HCEC 1CT (cell line): ENCODE measurements around the gene STYXL2.

Experiments
- DNase-seq: peaks from one replicate; pipeline ENCODE4 v3.0.0-alpha.2; 2017

Gene STYXL2

DNA sequence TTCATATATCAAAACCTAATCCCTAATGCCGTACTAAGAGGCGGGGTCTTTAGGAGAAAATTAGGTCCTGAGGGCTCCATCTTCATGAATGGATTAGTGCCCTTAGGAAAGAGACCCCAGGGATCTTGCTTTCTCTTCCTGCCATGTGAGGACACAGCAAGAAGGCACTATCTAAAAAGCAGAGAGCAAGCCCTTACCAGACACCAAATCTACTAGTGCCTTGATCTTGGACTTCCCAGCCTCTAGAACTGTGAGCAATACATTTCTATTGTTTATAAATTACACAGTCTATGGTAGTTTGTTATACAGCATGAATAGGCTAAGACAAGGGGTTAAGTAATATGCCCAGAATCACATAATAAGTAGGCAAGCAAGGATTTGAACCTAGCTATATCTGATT, 42.9 kb downstream of the STYXL2 start:
- no peak for DNase-seq

DNA sequence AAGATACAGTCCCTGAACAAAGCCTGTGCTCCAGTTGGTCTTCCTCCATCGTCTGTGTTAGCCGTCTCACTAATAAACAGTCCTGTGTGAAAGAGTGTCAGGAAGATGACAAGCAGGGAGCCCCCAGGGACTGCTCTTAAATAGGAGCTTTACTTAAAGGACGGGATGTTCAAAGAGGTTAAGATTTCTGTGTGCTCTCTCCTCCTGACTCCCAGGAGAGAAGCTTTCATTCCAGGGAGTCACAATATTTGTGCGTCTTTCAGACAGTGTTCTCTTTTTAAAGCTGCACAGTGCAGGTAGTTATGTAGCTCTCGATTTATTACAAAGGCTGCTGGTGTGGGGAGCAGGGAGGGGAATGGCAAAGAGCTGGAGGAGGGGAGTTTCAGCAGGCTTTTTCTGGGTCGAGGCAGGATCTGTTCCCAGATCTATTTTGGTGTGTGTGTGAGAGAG, 43.5 kb downstream of the STYXL2 start:
- DNase-seq: no peak

DNA sequence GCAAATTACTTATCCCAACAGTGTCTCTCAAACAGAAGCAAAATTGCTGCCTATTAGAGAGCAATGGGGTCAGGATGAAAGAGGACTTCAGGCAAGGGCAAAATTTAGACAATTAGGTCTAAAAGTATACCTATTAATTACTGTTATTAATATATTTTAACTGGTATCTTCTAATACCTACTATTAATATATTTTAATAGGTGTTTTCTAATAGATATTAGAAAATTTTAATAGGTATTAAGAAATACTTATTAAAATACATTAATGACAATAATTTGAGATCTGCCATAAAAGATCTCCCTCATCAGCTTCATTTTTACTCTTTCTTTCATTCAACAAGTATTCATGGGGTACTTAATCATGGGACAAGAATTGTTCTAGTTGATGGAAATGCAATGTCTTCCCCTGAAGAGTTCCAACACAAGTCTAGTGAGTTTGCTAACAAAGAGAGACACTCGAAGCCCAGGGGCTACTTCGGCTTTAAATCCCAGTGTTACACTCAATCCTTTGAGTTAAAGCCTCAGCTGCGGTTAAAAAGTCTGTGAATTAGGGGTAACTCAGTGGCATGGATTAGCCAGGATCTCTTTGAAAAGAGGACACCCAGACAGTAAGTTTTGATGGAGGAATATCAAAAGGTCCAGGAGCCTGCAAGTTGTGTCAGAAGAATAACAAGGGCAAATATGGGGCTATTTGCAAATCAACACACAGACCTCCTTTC, 44.1 kb downstream of the STYXL2 start:
- no peak for DNase-seq

DNA sequence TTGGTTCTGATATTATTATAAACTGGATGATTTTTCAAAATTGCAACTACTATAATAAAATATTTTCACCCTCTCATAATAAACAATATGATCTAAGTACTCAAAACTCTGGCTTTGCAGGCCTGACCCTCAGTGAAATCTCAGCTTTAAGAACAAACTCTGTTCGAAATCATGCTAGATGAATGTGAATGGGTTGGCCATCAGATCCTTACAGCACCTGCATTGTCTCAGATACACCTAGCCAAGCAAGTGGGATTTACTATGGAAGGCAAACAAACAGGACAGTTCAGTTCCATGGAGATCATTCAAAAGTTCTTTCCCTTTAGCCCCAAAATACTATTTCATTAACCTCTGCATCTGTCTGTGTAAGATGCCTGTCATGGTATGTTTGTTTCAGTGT, 44.8 kb downstream of the STYXL2 start:
- DNase-seq: no peak

DNA sequence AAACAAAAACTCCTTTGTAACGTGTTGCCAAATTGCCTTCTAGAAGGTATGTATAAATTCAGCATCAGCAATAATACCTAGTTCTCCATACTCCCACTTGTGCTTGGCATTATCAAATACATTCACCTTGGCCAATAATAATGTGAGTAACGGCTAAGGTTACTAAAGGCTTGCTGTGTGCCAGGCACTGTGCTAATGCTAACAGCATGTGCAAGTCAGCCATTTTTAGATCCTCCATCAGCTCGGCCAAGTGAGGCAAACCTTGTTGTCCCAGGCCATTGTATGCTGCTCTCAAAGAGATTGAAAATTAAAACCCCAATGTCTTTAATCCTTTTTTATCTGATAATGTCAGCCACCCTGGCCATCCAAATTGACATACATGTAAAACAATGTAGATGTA, 48.1 kb downstream of the STYXL2 start:
- no peak for DNase-seq
